Islet precursor cell (in vitro differentiated cells): ENCODE results near the gene OR5H1.
"Not testable (repeated sequence)": the region's sequence is repeated elsewhere in the genome, so short reads cannot be mapped to it uniquely, and the experiment has no call there.

ENCODE experiments used
- DNase-seq: peaks from one replicate; pipeline ENCODE4 v3.0.0-alpha.2; 2018

The OR5H1 gene

GRCh38 chr3:98130421-98130820 lies at the start of gene OR5H1:
TSS of gene OR5H1 (plus strand) at chr3:98130721. CDS start at chr3:98132698, 1,977 bp downstream.
- DNase-seq: no peak

DNA sequence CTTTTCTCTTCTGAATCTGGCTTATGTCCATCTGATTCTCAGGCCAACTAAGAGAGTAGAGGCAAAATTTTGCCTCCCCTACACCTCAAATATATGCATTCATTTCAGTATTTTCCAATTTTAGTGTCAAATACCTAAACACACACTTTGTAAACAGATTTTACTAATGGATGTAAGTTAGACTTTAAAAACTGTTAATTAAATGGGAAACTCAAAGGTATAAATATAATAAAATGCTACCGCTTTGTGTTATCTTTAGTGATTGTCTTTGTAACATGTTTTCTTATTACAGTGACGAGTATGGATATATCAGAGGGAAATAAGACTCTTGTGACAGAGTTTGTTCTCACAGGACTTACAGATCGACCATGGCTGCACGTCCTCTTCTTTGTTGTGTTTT lies 43.6 kb upstream of the OR5H1 start, which contains the start of gene OR5AC2:
OR5AC2 (plus strand) TSS at position 301 of the 400 bp plus-strand sequence; CDS start at position 301, 0 bp downstream.
- DNase-seq: no peak

- no peak for DNase-seq
Observed at GRCh38 chr3:98095882-98096281, 34.6 kb upstream of the OR5H1 start.

- no peak for DNase-seq
Observed at GRCh38 chr3:98099848-98100247, 30.7 kb upstream of the OR5H1 start.

DNA sequence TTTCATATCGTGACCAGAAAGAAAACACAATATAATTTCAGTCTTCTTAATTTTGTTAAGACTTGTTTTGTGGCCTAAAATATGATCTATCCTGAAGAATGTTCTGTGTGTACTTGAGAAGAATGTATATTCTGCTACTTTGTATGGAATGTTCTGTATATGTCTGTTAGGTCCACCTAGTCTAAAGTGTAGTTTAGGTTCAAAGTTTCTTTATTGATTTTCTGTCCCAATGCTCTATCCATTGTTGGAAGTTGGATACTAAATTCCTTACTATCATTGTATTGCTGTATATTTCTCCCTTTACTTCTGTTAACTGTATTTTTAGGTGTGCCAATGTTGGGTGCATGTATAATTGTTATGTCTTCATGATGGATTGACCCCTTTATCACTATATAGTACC lies 22.4 kb upstream of the OR5H1 start:
- DNase-seq: no peak

DNA sequence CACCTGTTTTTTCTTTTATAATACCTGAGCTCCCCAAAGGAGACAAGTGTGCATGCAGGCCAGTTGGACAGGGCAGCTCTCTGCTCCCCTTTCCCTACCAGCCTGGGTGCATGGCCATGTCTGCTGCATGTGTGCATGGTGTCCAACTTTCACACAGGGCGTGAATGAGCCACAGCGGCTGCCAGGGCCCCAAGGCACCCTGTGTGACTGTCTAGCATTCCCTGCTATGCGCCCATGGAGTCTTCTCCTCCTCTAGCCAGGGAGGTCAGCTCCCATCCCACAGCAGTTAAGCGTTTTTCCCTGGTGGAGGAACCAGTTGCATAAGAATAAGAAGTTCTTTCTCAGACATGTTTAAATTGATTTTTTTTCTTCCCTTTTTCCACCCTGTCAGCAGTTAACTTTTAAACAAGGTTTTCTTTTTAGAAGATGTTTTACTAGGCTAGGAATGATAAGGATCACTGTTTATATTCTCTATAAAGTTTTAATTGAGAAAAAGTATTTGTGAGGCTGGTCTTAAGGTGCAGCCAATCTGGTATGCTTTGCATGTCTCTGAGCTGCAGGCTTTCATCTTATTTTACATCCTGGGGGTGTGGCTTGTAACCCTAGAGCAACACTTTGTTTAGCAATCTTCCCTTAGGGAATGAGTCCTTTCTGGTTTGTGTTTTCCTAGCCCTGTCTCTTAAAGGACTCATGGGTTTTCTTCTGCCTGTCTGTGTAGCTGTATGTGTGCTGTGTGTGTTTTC lies 20.5 kb upstream of the OR5H1 start:
- DNase-seq: peak; percentile 50

DNA sequence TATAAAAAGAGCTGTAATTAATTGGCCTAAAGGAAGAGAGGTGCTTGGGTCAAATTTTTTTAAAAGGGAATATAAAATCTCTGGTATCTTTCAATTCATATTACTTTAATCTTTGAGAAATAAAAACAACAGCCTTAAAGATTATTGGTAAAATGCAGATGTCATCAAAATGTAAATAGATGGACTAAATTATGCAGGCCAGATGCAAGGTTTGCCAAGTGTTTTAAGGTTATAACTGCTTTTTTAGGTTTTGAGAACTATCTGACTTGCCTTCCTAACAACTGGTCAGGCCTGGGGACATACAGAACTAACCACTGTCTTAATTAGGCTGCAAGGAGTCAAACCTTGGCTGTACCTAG lies 20.0 kb upstream of the OR5H1 start:
- DNase-seq: no peak

- no peak for DNase-seq
Observed at GRCh38 chr3:98114264-98114663, 16.3 kb upstream of the OR5H1 start.

GRCh38 chr3:98115717-98116116 lies 14.8 kb upstream of the OR5H1 start:
- no peak for DNase-seq

- DNase-seq: no peak
Observed at GRCh38 chr3:98136631-98137030, 6.1 kb downstream of the OR5H1 start.

- not testable (repeated sequence) for DNase-seq
Observed at GRCh38 chr3:98137826-98138557, 7.5 kb downstream of the OR5H1 start.

GRCh38 chr3:98140531-98140930 lies 10.0 kb downstream of the OR5H1 start:
- no peak for DNase-seq

GRCh38 chr3:98147179-98147578 lies 16.7 kb downstream of the OR5H1 start, which contains the start of gene OR5H14:
TSS of gene OR5H14 (plus strand) at chr3:98147479. CDS start at chr3:98149386, 1,907 bp downstream.
- no peak for DNase-seq

DNA sequence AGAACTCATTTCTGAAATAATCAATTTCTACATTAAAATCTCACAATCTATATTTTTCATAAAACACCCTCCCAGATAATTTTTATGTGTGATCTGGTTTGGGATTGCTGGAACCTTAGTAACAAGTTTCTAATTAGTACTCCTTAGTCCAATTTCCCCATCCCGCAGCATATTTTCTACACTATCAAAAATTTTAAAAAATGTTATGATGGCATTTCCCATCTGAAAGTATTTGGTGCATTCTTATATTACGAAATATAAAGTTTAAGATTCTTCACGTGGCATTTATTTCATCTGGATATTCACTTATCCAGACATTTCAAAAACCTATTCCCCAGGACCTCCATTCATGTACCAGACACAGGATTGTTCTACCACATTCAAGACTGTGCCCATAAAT lies 18.2 kb downstream of the OR5H1 start:
- DNase-seq: no peak

DNA sequence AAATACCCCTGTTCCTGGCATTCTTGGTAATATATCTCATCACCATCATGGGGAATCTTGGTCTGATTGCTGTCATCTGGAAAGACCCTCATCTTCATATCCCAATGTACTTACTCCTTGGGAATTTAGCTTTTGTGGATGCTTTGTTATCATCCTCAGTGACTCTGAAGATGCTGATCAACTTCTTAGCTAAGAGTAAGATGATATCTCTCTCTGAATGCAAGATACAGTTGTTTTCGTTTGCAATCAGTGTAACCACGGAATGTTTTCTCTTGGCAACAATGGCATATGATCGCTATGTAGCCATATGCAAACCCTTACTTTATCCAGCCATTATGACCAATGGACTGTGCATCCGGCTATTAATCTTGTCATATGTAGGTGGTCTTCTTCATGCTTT lies 18.9 kb downstream of the OR5H1 start:
- DNase-seq: not testable (repeated sequence)

DNA sequence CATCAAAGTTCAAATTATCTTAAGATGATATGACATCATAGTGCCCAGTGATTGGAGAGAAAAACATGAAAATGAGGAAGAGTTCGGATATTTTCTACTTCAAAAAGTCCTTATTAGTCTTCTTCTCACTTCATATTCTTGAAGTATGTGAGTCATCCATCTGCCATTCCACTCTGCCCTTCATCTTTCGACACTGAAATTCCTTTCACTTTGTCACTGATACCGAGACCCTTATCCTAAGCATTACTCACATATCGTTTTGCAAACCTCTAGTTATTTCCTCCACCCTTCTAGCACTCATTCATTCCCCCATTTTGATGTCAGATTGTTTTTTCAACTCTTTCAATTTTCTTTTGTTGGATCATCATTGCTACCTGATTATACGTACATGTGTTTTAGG lies 20.7 kb downstream of the OR5H1 start:
- no peak for DNase-seq

GRCh38 chr3:98166396-98166795 lies 35.9 kb downstream of the OR5H1 start, which contains the start of gene OR5H15:
TSS of gene OR5H15 (plus strand) at chr3:98166696. CDS start at chr3:98168700, 2,004 bp downstream.
- DNase-seq: no peak

DNA sequence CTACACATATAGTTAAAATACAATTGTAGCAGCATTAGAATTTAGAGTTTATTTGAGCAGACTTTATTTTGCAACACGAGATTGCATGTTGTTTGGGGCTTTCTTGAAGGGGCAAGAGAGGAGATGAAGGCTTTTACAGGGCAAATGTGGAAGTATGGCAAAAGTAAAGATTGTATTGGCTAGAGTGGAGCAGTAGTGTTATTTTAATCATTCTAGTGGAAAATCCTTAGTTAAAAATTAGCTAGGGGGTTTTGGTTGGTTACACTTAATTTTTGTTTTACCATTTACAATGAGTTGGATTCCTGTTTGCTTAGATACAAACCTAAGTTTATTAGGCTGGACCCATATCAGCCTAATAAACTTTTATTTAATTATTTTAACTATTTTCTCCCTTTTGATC lies 40.5 kb downstream of the OR5H1 start:
- no peak for DNase-seq

GRCh38 chr3:98172621-98173020 lies 42.1 kb downstream of the OR5H1 start:
- DNase-seq: no peak

DNA sequence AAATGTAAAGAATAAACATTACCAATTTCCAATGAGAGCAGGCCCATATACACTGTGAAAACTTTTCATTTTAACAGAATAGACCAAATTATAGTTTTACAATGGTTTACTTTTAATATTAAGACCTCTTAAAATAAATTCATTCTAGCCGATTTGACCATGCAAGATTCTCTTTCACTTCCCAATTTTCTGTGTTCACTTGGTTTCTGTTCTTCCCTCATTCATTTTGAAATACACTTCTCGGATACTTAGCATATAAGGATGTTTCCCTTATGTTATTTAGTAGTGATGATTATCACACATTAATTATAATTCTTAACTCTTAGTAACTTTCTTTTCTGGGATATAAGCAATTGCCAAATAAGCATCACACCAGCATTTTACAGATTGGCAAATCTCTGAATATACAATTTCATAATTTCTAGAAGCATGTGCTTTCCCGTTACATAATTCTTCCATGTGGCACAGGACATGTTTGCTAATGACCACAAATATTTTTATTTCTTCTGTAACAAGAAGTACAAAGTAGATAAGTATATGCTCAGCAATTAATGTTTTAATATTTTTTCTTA lies 49.9 kb downstream of the OR5H1 start:
- DNase-seq: no peak

DNA sequence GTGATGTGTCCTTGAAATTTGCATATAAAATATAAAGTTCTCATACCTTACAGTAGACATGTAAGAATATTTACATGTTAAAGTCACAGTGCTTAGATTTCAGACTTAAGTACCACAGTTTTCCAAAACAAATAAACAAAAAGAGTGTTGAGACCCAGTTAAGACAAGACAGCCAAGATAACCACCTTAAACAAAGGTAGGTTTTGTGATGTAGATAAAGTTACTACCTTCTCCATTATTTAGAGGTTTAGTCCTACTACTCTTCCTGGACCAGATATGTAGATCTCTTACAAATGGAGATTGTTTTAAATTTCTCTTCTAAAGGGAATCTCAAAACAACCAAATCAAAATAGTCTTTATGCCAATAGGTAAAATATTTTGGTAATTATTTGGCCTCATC lies 51.7 kb downstream of the OR5H1 start:
- DNase-seq: no peak

DNA sequence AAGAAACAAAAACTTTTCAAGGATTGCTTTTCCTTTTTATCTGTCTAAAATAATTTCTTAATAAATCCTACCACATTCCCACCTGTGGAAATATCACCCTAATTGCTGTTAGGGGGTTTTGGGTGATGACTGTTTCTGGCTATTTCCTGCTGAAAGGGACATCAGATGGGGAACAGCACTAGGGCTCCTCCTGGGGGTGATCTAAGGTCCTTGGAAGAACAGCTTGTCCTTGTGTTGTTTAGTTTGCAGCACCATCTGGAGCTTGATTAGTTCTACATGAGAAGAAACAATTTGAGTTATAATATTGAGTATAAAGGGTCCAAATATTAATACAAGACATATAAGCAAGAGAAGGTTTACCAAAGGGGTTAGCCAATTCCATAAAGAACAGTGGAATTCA lies 54.7 kb downstream of the OR5H1 start:
- DNase-seq: no peak
